Keratinocyte (primary cell): Measurements from ENCODE around the gene PARD3B.

Experiments used
- EZH2 ChIP-seq: IDR thresholded peaks from one replicate; pipeline ENCODE4 v1.6.1; 2012; ENCODE audit warnings: inconsistent platforms, mild to moderate bottlenecking, low read length, moderate library complexity
- TF ChIP-seq, protein P1 (sequence below), 3 experiments: IDR thresholded peaks in 1 of 3; conservative IDR thresholded peaks in 1 of 3; optimal IDR thresholded peaks in 1 of 3; 2 replicates in 2 of 3; 3 replicates in 1 of 3; pipeline versions ENCODE3 to v1.5.1; 2011; ENCODE audit warnings: low read length in 3 of 3, mild to moderate bottlenecking in 3 of 3, moderate library complexity in 2 of 3, control low read depth in 1 of 3, inconsistent platforms in 1 of 3; ENCODE audit not compliant: insufficient read depth in 2 of 3; ENCODE audit errors: extremely low read depth in 1 of 3

DNA sequence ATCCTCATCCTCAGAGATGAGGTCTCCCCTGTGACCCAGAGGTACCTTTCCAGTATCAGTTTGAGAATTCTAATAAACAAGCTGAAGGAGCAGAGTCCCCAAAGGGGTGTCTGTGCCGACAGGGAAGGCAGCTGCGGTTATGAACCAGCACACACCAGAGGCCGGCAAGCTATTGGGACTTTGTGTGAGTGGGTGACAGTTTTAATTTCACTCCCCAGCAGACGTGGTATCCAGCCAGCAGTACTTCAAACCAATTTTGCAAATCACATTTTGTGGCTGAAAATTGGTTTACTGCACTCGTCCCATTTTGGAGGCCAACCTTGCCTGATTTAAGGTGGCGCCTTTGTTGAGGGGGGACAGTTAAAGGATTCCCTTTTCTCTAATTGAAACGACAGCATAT lies 1034.1 kb downstream of the PARD3B start:
- TF ChIP-seq, protein P1, sequence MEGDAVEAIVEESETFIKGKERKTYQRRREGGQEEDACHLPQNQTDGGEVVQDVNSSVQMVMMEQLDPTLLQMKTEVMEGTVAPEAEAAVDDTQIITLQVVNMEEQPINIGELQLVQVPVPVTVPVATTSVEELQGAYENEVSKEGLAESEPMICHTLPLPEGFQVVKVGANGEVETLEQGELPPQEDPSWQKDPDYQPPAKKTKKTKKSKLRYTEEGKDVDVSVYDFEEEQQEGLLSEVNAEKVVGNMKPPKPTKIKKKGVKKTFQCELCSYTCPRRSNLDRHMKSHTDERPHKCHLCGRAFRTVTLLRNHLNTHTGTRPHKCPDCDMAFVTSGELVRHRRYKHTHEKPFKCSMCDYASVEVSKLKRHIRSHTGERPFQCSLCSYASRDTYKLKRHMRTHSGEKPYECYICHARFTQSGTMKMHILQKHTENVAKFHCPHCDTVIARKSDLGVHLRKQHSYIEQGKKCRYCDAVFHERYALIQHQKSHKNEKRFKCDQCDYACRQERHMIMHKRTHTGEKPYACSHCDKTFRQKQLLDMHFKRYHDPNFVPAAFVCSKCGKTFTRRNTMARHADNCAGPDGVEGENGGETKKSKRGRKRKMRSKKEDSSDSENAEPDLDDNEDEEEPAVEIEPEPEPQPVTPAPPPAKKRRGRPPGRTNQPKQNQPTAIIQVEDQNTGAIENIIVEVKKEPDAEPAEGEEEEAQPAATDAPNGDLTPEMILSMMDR (optimal IDR thresholded peaks at IDR 0.05 in 1 of 3, IDR thresholded peaks at IDR 0.05 in 1 of 3, conservative IDR thresholded peaks at IDR 0.05 in 1 of 3; ENCODE audit: extremely low read depth in 1 of 3, insufficient read depth in 2 of 3, low read length in 3 of 3) = no peak
- TF ChIP-seq EZH2 = no peak
